MM.1S (cell line): ENCODE measurements around the gene FBRS.

ENCODE experiments used
- CTCF ChIP-seq: fragments of 300-600 bp; sonication (generic); IDR thresholded peaks from 2 replicates; pipeline ENCODE4 v1.5.1; 2016; ENCODE audit warnings: antibody characterized with exemption, low read length, mixed read lengths
- EZH2 ChIP-seq: fragments of 300-600 bp; sonication (generic); optimal IDR thresholded peaks from 2 replicates; pipeline ENCODE3; 2017; ENCODE audit warnings: low read depth, mild to moderate bottlenecking, antibody characterized with exemption, low read length, mixed read lengths

DNA sequence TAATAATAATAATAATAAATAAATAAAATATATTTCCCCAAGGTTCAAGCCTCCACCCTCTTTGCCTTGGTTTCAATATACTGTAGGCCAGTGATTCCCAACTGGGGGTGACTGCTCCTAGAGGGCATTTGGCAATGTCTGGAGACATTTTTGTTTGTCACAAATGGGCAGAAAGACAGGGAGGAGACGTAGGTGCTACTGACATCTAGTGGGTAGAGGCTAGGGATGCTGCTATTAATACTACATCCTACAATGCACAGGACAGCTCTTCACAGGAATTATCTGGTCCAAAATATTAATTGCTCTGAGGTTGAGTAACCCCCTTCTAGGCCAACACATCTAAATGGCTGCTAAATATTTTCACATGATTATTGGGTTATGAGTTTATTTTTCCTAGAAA, 20.3 kb upstream of the FBRS start:
- TF ChIP-seq CTCF (peak; percentile 53), EZH2 (no peak)
